T-helper 1 cell treated with Interleukin-12 subunit alpha and Interleukin-12 subunit beta and Interleukin-4 antibody, amounts not matched to agents 30 μg/mL and 1 μg/mL, for 36 hours (primary cell): ENCODE measurements around the gene SSR1.

Experiments used
- H3K27ac Mint-ChIP-seq: one replicate; pipeline ENCODE4 v1.8.0; 2021; ENCODE audit warnings: mild to moderate bottlenecking, mixed read lengths
- H3K27me3 Mint-ChIP-seq: one replicate; pipeline ENCODE4 v1.8.0; 2021; ENCODE audit warnings: low read depth, mixed read lengths
- H3K36me3 Mint-ChIP-seq: one replicate; pipeline ENCODE4 v1.8.0; 2021; ENCODE audit warnings: low read depth, mixed read lengths
- H3K4me1 Mint-ChIP-seq: one replicate; pipeline ENCODE4 v1.8.0; 2021; ENCODE audit warnings: low read depth, mixed read lengths
- H3K4me3 Mint-ChIP-seq: one replicate; pipeline ENCODE4 v1.8.0; 2021; ENCODE audit warnings: mild to moderate bottlenecking, moderate library complexity, mixed read lengths
- H3K9me3 Mint-ChIP-seq: one replicate; pipeline ENCODE4 v1.8.0; 2021; ENCODE audit warnings: mixed read lengths

SSR1 gene

GRCh38 chr6:7311176-7311575, 1.8 kb downstream of the SSR1 start:
- Mint-ChIP-seq H3K4me1 (peaks cover 39% of the 10 kb centered on the region), H3K9me3 (peaks cover 5% of the 10 kb centered on the region), H3K27me3 (no peaks in the 10 kb centered on the region), H3K4me3 (peak overlapping the region; percentile 78), H3K36me3 (peaks cover 44% of the 10 kb centered on the region), H3K27ac (peak overlapping the region; percentile 50)

DNA sequence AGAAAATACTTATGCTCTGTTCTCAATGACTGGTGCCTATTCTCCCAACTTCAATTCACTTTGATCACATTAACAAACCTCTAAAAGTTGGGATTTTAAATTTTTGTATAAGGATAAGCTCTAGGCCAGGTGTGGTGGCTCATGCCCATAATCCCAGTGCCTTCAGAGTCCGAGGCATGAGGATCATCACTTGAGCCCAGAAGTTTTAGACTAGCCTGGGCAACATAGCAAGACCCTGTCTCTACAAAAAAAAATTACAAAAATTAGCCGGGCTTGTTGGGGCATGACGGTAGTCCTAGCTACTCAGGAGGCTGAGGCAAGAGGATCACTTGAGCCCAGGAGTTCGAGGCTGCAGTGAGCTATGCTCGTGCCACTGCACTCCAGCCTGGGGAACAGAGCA, 3.9 kb downstream of the SSR1 start:
- no peaks in the 10 kb centered on the region for H3K27me3 Mint-ChIP-seq
- H3K4me3 Mint-ChIP-seq = no peak overlapping the region
- no peak overlapping the region for H3K27ac Mint-ChIP-seq
- peaks cover 58% of the 10 kb centered on the region for H3K36me3 Mint-ChIP-seq
- H3K9me3 Mint-ChIP-seq = peaks cover 5% of the 10 kb centered on the region
- peaks cover 45% of the 10 kb centered on the region for H3K4me1 Mint-ChIP-seq

GRCh38 chr6:7307533-7307932, 5.5 kb downstream of the SSR1 start:
- Mint-ChIP-seq H3K27ac (no peak overlapping the region), H3K36me3 (peaks cover 62% of the 10 kb centered on the region), H3K4me3 (no peak overlapping the region), H3K4me1 (peaks cover 42% of the 10 kb centered on the region), H3K27me3 (no peaks in the 10 kb centered on the region), H3K9me3 (peaks cover 5% of the 10 kb centered on the region)

DNA sequence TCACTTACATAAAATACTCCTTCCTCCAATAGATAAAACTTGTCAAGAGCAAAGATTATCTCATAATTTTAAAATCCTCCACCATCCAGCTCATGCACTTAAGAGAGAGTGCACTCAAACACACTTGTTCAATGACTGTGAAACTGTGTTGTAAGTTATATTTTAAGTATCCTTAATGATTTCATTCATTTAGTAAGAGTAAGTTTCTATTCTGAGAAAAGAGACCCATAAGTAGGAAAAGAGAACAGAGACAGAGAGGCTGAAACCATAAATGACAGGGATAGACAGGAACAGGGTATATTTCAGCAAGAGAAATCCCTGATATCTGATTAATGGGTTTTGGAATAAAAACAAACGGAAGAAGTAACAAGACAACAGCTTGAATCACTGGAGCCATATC, 8.2 kb downstream of the SSR1 start:
- Mint-ChIP-seq H3K4me3 (no peak overlapping the region), H3K36me3 (peaks cover 57% of the 10 kb centered on the region)

GRCh38 chr6:7301702-7302101, 11.3 kb downstream of the SSR1 start:
- no peak overlapping the region for H3K27ac Mint-ChIP-seq
- no peak overlapping the region for H3K4me3 Mint-ChIP-seq
- peaks cover 19% of the 10 kb centered on the region for H3K4me1 Mint-ChIP-seq
- H3K36me3 Mint-ChIP-seq = peaks cover 48% of the 10 kb centered on the region
- H3K27me3 Mint-ChIP-seq = no peaks in the 10 kb centered on the region
- no peaks in the 10 kb centered on the region for H3K9me3 Mint-ChIP-seq

More for the DNA sequence above, 8.2 kb downstream of the SSR1 start:
- H3K27me3 Mint-ChIP-seq = no peaks in the 10 kb centered on the region
- H3K4me1 Mint-ChIP-seq = peaks cover 29% of the 10 kb centered on the region
- H3K27ac Mint-ChIP-seq = no peak overlapping the region
- H3K9me3 Mint-ChIP-seq = peaks cover 3% of the 10 kb centered on the region

DNA sequence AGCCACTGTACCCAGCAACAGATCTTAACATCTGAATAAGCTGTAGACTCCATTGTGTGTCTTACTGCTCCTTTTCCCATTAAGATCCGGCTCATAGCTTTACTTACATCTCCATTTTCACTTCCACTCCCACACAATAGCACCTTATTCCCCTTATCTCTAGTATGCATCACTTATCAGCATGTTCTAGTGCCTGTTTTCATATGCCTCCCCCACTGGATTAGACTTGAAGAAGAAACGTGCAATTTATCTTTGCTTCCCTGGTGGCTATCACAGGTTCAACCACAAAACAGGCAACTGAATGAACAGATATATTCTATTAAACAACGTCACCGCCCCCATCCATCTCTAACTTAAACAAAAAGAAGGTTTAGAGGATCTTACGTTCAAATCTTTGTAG, 12.1 kb downstream of the SSR1 start:
- Mint-ChIP-seq H3K27ac (no peak overlapping the region), H3K36me3 (peaks cover 52% of the 10 kb centered on the region), H3K4me1 (peaks cover 20% of the 10 kb centered on the region), H3K4me3 (no peak overlapping the region), H3K9me3 (no peaks in the 10 kb centered on the region), H3K27me3 (no peaks in the 10 kb centered on the region)

GRCh38 chr6:7298113-7298512, 14.9 kb downstream of the SSR1 start:
- H3K27ac Mint-ChIP-seq = no peak overlapping the region
- peaks cover 44% of the 10 kb centered on the region for H3K36me3 Mint-ChIP-seq
- peaks cover 11% of the 10 kb centered on the region for H3K4me1 Mint-ChIP-seq
- no peaks in the 10 kb centered on the region for H3K27me3 Mint-ChIP-seq
- no peaks in the 10 kb centered on the region for H3K9me3 Mint-ChIP-seq
- no peak overlapping the region for H3K4me3 Mint-ChIP-seq

- no peaks in the 10 kb centered on the region for H3K27me3 Mint-ChIP-seq
These were observed 16.4 kb downstream of the SSR1 start for GRCh38 chr6:7296602-7297001.

DNA sequence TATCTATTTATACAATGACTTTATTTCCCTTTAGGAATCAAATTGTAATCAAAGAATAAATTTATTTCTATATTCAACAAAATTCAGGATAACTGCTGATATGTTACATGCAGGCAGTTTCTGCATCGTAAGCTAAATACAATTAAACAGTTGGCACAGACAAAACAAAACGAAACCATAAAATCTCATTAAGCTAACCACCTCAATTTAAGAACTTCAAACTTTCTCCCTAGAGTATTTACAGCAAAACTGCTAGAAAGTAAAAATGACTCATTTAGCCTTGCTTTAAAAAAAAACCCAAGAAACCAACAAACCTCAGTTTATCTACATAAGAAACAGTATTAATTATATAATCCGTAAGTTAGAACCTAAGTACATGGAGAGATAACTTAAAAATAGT, 17.1 kb downstream of the SSR1 start:
- Mint-ChIP-seq H3K27ac (no peak overlapping the region), H3K36me3 (peaks cover 41% of the 10 kb centered on the region), H3K9me3 (no peaks in the 10 kb centered on the region), H3K27me3 (no peaks in the 10 kb centered on the region), H3K4me1 (peaks cover 15% of the 10 kb centered on the region), H3K4me3 (no peak overlapping the region)

More at GRCh38 chr6:7296602-7297001, 16.4 kb downstream of the SSR1 start:
- Mint-ChIP-seq H3K4me1 (peaks cover 15% of the 10 kb centered on the region), H3K4me3 (no peak overlapping the region), H3K27ac (no peak overlapping the region), H3K9me3 (no peaks in the 10 kb centered on the region), H3K36me3 (peaks cover 48% of the 10 kb centered on the region)

- Mint-ChIP-seq H3K4me3 (no peak overlapping the region), H3K9me3 (no peaks in the 10 kb centered on the region), H3K4me1 (peaks cover 7% of the 10 kb centered on the region), H3K36me3 (peaks cover 46% of the 10 kb centered on the region), H3K27ac (no peak overlapping the region), H3K27me3 (no peaks in the 10 kb centered on the region)
These were observed 20.3 kb downstream of the SSR1 start for GRCh38 chr6:7292596-7293255.

GRCh38 chr6:7290079-7290478, 22.9 kb downstream of the SSR1 start:
- Mint-ChIP-seq H3K4me3 (no peak overlapping the region), H3K4me1 (peaks cover 8% of the 10 kb centered on the region), H3K27me3 (no peaks in the 10 kb centered on the region), H3K27ac (no peak overlapping the region), H3K9me3 (no peaks in the 10 kb centered on the region), H3K36me3 (peaks cover 55% of the 10 kb centered on the region)

DNA sequence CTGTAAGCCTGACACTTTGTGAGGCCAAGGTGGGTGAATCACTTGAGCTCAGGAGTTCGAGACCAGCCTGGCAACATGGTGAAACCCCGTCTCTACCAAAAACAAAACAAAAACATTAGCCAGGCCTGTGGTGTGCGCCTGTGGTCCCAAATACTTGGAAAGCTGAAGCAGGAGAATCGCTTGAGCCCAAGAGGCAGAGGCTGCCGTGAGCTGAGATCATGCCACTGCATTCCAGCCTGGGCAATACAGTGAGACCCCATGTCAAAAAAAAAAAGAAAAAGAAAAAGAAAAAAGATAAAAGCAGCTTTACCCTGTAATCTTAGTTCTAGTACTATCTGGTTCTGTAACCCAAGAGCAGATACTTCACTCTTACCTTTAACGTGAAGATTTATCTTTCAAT, 27.6 kb downstream of the SSR1 start:
- Mint-ChIP-seq H3K27me3 (no peaks in the 10 kb centered on the region), H3K4me3 (no peak overlapping the region), H3K36me3 (peaks cover 50% of the 10 kb centered on the region), H3K4me1 (peaks cover 20% of the 10 kb centered on the region), H3K27ac (no peak overlapping the region), H3K9me3 (no peaks in the 10 kb centered on the region)

DNA sequence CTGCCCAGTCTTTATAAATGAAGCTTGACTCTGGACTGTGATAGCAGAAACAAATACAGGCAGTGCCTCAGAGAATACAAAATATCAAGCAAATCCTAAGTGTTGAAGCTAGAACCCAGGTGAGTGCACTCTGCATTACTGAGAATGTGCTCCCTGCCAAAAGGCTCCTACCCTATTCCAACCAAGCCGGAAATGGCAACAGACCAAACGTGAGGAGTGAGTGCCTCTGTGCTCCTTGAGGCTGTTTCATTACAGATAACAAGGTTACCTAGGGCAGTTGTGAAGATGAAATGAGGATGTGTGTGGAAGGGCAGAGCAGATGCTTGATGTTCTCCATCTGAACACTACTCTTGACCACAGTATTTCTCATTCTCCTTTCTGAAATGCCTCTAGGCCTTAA, 29.3 kb downstream of the SSR1 start:
- Mint-ChIP-seq H3K4me1 (peaks cover 20% of the 10 kb centered on the region), H3K27ac (no peak overlapping the region), H3K9me3 (no peaks in the 10 kb centered on the region), H3K36me3 (peaks cover 35% of the 10 kb centered on the region), H3K27me3 (no peaks in the 10 kb centered on the region), H3K4me3 (no peak overlapping the region)

DNA sequence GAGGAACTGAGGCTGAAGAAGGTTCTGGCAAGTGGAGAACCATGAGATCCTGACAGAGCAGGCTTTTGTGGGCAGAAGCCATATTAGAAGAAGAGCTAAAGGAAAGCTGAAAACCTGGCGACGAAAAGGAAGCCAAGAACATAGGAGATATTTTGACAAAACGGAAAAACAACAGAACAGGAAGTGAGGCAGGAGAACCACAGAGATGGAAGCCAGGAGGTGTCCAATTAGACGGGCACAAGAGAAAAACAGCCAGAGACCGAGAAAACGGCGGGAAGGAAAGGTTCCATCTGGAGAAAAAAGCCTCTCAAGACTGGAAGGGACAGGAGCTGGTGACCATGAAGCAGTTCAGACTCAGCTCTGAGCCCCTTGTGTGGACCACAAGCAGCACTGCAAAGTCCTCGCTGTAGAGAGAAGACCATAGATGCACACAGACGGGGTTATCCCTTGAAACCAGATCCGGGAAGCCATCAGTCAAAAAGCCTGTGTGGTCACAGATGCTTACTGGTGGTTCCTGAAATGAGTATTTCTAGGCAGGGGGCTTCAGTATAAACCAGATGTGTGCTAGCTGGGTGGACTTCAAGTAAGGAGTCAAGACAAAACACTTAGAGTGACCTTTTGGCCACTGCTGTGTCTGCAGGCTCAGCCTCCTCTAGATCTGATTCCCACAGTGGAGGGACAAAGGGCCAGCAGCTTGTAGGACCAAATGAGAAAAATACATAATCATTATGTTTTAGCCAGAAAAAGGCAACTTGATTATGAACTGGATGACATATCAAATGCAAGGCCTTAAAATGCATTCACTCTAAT, 30.7 kb downstream of the SSR1 start:
- no peaks in the 10 kb centered on the region for H3K9me3 Mint-ChIP-seq
- peak overlapping the region; percentile 4 for H3K4me3 Mint-ChIP-seq
- peaks cover 19% of the 10 kb centered on the region for H3K4me1 Mint-ChIP-seq
- peaks cover 25% of the 10 kb centered on the region for H3K36me3 Mint-ChIP-seq
- no peaks in the 10 kb centered on the region for H3K27me3 Mint-ChIP-seq
- peak overlapping the region; percentile 39 for H3K27ac Mint-ChIP-seq

- Mint-ChIP-seq H3K4me3 (no peak overlapping the region), H3K9me3 (no peaks in the 10 kb centered on the region), H3K27me3 (no peaks in the 10 kb centered on the region), H3K4me1 (peaks cover 8% of the 10 kb centered on the region), H3K36me3 (no peaks in the 10 kb centered on the region), H3K27ac (no peak overlapping the region)
These were observed 36.8 kb downstream of the SSR1 start for GRCh38 chr6:7276199-7276524.
